Right ventricle myocardium inferior (tissue), 1 donor: ENCODE data around the gene UBL7. TPM values are rescaled to one million over a fixed set of nuclear protein-coding genes. Genes with fewer than 3 reads are reported as not detected.
A peak's percentile ranks its signal among the peaks of the same experiment; 100 is the strongest.
"Not testable (repeated sequence)": the region's sequence is repeated elsewhere in the genome, so short reads cannot be mapped to it uniquely, and the experiment has no call there.

Source experiments
- ATAC-seq: fragments of 200-7000 bp; cut with Tn5 transposase; one replicate; pipeline ENCODE4 v1.9.1; 2020; ENCODE audit warnings: mild to moderate bottlenecking, moderate library complexity
- DNase-seq: peaks from one replicate; pipeline ENCODE4 v3.0.0; 2021; ENCODE audit errors: missing footprints
- intact Hi-C: fragments of 100-400 bp; cut with DNase I; formaldehyde crosslinking; loops from one replicate; pipeline ENCODE4 v1.11.0; 2022
- long read RNA-seq: library from polyadenylated mRNA; unstranded; transcript quantifications from one replicate; pipeline ENCODE4 v2.0.0, GENCODE V29; 2021
- total RNA-seq: library from RNA; stranded (reverse); fragmentation: NEBNext Ultra II Directional; extraction: Animal tissue kit (Norgen Biotek cat#: 25700); gene quantifications from one replicate; pipeline ENCODE4 v1.2.1, GENCODE V29; 2021
- donor health status: DM: no; HTN: yes; CAD: no; lungs with severe emphysema.

Gene UBL7
- 47.7 TPM for total RNA-seq
- long read RNA-seq, transcript UBL7-201 (11 exons, 1,360 nt), result major isoform, 19 of 51 reads
- long read RNA-seq, transcript UBL7-202 (11 exons, 1,427 nt), result minor isoform, 14 of 51 reads
- long read RNA-seq, partial matches to known transcripts, result 3 of 51 reads
- long read RNA-seq, other reads (novel, unspliced or antisense), result 12 of 51 reads

DNA sequence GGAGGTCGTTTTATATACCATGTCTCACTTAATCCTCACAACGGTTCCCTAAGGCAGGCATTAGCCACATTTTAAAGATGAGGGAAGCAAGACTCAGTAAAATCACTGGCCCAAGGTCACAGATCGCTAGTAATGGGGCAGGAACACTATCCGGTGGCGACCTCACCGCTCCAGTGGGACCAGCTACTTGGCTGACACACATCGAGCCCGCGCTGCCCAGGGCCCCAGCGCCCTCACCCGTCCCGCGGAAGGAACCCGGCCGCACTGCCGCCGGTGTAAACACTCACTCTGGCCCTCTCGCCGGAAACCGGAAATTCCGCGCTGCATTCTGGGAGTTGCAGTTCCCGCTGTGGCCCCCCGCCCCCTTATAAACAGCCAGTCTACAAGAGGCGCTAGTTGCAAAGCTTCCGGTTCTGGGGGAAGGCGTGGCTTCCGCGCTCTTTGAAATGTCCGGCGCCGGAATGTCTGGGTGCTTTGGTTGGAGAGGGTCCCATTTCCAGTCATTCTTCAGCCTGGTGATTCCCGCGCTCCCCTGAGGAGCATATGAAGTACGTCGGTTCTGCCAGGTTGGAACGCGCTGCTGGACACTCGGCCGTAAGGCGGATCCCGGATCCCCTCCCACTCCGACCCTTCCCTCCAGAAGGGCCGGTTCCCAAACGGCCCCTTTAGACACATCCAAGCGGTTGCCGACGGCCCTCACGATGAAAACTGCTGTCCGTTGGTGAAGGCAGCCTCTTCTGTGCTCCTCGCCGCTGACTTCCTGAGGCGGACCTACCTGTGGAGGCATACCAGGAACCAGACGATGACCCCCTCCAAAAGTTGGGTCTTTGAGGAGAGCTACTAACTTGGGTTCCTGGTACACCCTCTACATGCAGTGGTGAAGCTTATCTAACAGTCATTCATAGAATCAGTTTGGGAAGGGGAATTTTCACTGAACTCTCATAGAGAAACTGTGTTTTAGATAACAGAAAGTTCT lies at the start of gene UBL7:
Gene UBL7, minus strand, starts transcription at position 290 of the 976 bp plus-strand sequence. CDS start 2,293 bp downstream, outside the sequence.
- ATAC-seq (peak; percentile 100), DNase-seq (peak; percentile 98)
- intact Hi-C loops, result loop anchor here (2.0 to 5.0 kb wide), 2 partner anchors 80 to 156 kb away; partner anchors contain the start of genes ARID3B and CLK3

GRCh38 chr15:74506515-74506840 lies 45.5 kb upstream of the UBL7 start:
- intact Hi-C loops, result no loop called here
- ATAC-seq (no peak), DNase-seq (no peak)

- ATAC-seq (no peak), DNase-seq (no peak)
- intact Hi-C loops, result no loop called here
Observed at GRCh38 chr15:74505837-74506514, 45.0 kb upstream of the UBL7 start.

- ATAC-seq, result no peak
- intact Hi-C loops, result no loop called here
- DNase-seq, result no peak
Observed at GRCh38 chr15:74504836-74505235, 43.9 kb upstream of the UBL7 start.

DNA sequence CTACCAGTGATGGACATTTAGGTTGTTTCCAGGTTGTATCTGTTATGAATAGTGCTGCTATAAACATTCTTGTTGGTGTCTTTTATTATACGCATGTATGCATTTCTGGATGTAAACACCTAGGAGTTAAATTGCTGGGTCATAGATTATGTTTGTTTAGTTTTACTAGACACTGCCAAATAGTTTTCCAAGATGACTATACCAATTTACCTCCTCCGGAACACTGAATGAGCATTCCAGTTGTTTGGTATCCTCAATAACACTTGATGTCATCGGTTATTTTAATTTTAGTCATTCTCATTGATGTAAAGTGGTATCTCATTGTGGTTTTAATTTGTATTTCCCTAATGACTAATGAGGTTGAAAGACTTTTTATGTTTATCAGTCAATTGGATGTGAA lies 43.5 kb upstream of the UBL7 start:
- DNase-seq (no peak), ATAC-seq (no peak)
- intact Hi-C loops, result no loop called here

GRCh38 chr15:74502301-74502700 lies 41.3 kb upstream of the UBL7 start:
- DNase-seq (no peak), ATAC-seq (no peak)
- intact Hi-C loops, result no loop called here

DNA sequence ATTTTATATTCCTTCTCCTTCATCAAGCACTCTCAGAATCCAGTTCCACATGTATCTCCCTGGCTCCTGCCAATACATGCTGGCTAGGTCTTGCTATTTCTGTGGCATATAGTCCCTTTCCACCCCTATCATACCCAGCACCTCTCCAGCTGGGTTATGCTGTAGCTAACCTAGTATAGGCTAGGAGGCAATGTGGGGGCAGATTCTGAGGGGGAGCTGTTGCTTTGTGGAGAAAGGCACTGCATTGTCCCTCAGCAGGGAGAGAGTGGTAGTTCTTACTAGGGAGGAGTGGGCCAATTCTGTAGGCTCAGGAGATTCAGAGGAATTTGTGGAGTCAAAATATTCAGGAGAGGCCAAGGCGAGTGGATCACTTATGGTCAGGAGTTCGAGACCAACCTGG lies 39.4 kb upstream of the UBL7 start:
- intact Hi-C loops, result no loop called here
- ATAC-seq, result no peak

GRCh38 chr15:74499366-74499765 lies 38.4 kb upstream of the UBL7 start:
- no peak for DNase-seq
- no peak for ATAC-seq
- intact Hi-C loops, result no loop called here

More for the DNA sequence above, 39.4 kb upstream of the UBL7 start:
- no peak for DNase-seq

- ATAC-seq (no peak), DNase-seq (no peak)
- intact Hi-C loops, result no loop called here
Observed at GRCh38 chr15:74497584-74497983, 36.6 kb upstream of the UBL7 start.

DNA sequence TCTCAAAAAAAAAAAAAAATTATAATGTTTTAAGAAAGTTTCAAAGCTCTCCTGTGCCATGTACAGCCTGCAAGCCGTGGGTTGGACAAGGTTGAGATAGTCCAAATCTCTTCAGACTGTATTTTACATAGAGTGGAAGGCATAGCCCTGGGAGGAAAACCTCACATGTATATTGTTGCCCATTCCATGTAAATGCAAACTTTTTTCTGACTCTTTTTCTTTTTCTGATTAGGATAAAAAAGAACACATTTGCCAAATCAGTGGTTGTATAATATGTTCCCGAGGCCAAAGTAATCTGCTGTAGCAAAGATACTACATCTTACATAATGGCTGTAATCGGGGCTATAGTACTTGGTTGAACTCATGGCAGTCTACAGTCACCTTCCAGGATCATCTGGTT lies 35.7 kb upstream of the UBL7 start:
- no peak for ATAC-seq
- intact Hi-C loops, result no loop called here
- no peak for DNase-seq

DNA sequence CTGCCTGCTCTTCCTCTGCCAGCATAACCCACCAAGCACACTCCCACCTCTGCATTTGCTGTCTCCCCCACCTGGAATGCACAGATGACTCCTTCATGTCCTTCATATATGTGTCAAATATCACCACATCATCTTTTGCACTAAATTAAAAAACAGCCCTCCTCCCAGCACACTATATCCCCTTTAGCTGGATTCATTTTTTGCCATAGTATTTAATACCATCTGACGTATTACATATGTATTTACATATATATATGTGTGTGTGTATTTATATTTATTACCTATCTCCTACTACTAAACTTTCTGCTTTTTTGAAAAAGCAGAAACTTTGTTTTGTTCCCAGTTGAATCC lies 29.4 kb upstream of the UBL7 start:
- no peak for ATAC-seq
- intact Hi-C loops, result loop anchor here (2.0 kb wide), 1 partner anchor 118 kb away; no protein-coding TSS in a partner anchor
- no peak for DNase-seq

DNA sequence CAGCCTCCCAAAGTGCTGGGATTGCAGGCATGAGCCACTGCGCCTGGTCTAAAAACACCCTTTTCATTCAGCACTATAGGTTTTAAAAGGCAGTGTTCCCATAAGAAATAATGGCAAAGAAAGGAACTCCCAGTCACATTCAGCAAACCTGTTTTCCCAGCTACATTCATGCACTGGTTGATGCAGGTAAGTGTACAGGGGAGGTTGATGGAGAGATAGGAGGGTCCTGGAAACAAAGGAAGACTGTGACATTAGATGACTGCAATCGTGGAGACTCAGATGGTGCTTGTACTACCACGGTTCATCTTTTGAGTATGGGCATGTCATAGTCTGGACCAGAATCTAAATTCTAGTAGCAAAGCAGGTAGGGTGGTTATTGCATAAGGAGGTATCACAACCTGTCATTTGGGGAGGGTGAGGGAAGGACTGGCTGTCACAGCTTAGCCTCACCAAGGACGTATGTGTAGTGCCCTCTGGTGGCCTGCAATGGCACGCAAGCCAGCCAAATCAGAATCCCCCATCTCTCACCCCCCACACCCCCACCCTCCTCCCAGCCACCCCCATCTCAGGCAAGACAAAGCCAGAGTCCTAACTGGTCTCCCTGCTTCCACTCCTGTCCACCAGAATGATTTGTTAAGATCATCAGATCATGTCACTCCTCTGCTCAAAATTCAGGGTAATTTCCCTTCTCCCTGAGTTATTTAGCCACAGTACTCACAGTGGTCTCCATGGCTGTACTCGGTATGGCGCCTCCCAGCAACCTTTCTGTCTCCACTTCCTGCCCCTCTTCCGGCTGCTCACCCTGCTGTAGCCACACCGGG lies 28.8 kb upstream of the UBL7 start:
- intact Hi-C loops, result loop anchor here (2.0 to 5.0 kb wide), 2 partner anchors 47 to 117 kb away; no protein-coding TSS in a partner anchor
- ATAC-seq (peak; percentile 65), DNase-seq (no peak)

GRCh38 chr15:74488776-74489175 lies 27.8 kb upstream of the UBL7 start:
- no peak for ATAC-seq
- no peak for DNase-seq
- intact Hi-C loops, result loop anchor here (5.0 kb wide), 1 partner anchor 46 kb away; no protein-coding TSS in a partner anchor

GRCh38 chr15:74482661-74483060 lies 21.7 kb upstream of the UBL7 start:
- DNase-seq (no peak), ATAC-seq (no peak)
- intact Hi-C loops, result no loop called here

- intact Hi-C loops, ATAC-seq, DNase-seq: not testable (repeated sequence)
Observed at GRCh38 chr15:74480364-74480763, 19.4 kb upstream of the UBL7 start.

DNA sequence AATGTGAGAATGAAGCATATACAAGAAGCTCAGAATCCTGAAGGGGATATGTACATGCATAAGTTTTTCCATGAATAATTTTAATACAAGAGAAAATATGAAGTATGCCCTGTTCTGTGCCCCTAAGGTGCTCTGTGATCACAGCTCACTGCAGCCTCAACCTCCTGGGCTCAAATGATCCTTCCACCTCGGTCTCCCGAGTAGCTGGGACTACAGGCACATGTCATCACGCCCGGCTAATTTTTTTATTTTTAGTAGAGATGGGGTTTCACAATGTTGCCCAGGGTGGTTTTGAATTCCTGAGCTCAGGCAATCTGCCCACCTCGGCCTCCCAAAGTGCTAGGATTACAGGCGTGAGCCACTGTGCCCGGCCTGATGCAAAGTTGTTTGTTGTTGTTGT lies 10.7 kb upstream of the UBL7 start:
- intact Hi-C loops, ATAC-seq, DNase-seq: not testable (repeated sequence)

GRCh38 chr15:74470631-74471395 lies 9.9 kb upstream of the UBL7 start:
- intact Hi-C loops, result no loop called here
- no peak for DNase-seq
- no peak for ATAC-seq
